GM21529 (cell line): ENCODE measurements around the gene DGKK.

Experiments
- ATAC-seq: cut with Tn5 transposase; IDR thresholded peaks from one replicate; pipeline ENCODE4 v1.9.1; 2021; ENCODE audit not compliant: unreplicated experiment

Gene DGKK, protein sequence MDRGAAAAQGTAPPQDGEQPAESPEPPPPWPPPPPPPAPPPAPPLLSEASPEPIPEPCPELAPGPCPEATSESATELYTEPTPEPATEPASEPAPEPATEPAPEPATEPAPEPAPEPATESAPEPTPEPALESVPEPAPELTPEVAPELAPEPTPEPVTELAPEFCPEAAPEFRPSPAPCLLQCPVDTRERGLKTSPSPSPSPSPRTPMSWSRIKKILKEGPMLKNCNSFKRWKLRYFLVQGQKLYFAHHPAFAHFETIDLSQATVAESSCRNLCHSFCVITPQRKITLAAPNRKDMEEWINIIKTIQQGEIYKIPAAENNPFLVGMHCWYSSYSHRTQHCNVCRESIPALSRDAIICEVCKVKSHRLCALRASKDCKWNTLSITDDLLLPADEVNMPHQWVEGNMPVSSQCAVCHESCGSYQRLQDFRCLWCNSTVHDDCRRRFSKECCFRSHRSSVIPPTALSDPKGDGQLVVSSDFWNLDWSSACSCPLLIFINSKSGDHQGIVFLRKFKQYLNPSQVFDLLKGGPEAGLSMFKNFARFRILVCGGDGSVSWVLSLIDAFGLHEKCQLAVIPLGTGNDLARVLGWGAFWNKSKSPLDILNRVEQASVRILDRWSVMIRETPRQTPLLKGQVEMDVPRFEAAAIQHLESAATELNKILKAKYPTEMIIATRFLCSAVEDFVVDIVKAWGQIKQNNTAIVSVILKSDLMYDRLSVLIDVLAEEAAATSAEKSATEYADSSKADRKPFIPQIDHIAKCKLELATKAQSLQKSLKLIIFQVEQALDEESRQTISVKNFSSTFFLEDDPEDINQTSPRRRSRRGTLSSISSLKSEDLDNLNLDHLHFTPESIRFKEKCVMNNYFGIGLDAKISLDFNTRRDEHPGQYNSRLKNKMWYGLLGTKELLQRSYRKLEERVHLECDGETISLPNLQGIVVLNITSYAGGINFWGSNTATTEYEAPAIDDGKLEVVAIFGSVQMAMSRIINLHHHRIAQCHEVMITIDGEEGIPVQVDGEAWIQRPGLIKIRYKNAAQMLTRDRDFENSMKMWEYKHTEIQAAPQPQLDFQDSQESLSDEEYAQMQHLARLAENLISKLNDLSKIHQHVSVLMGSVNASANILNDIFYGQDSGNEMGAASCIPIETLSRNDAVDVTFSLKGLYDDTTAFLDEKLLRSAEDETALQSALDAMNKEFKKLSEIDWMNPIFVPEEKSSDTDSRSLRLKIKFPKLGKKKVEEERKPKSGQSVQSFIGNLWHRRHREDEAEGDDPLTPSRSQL

DNA sequence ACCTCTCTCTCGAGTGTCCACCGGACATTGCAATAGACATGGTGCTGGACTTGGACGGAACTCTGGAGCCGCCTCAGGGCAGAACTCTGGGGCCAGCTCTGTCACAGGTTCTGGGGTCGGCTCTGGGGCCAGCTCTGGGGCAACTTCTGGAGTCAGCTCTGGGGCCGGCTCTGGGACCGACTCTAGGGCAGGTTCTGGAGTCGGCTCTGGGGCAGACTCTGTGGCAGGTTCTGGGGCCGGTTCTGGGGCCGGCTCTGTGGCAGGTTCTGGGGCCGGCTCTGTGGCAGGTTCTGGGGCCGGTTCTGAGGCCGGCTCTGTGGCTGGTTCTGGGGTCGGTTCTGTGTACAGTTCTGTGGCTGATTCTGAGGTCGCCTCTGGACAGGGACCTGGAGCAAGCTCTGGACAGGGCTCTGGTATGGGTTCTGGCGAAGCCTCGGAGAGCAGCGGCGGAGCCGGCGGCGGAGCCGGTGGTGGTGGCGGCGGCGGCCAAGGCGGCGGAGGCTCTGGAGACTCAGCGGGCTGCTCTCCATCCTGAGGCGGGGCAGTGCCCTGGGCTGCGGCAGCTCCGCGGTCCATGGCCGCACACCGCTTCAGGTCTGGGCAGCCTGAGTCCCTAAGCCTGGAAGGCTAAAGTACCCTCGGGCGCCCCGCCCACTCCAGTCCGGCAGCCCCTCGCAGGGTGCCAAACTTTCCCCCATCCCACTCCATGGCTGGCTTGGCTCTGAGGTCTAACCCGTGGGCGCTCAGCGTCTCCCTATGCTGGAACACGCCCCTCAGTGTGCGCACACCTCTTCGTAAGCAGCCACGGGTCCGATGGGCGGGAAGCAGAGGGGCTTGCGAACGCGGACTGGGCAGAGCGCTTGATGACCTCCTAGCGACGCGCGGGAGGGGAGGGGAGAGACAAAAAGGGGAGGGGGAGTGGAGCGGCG lies at the start of gene DGKK:
DGKK (minus strand) TSS at position 723 of the 929 bp plus-strand sequence; CDS start at position 576, 147 bp downstream.
- no peak for ATAC-seq

DNA sequence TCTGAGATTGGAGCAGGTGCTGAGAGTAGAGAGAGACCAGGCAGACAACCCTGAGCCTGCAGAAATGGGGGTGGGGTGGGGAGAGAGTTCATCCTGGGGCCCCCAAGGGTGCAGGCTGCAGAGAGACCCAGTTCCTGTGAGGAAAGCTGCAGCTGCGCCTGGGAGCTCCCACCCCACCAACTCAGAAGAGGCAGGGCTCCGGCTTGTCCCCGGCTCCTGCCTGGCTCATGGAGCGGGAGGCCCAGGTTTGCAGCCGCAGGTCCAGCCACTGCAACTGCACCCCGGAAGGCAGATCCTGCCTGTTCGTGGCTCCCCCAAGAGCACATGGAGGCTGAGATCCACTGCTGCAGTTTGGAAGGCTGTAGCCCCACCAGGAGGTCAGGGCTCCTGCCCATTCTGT lies 44.2 kb upstream of the DGKK start:
- no peak for ATAC-seq

DNA sequence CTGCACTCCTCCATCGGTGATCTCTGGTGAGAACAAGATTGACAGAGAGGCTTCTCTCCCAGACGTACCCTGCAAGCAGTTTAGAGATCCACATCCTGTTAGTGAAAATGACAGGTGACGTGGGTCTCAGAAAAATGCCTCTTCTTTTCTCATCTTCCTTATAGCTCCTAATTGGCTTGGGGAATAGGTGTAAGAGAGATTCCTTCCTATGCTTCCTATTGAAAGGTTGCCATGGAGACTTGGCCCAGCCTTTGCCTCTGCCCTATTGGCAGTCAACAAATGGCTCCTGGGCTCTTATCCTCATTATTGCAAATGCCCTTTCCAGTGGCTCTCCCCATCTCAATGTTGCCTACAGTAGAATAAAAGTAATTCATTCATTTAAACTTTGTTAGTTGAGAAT lies 26.5 kb upstream of the DGKK start:
- no peak for ATAC-seq

DNA sequence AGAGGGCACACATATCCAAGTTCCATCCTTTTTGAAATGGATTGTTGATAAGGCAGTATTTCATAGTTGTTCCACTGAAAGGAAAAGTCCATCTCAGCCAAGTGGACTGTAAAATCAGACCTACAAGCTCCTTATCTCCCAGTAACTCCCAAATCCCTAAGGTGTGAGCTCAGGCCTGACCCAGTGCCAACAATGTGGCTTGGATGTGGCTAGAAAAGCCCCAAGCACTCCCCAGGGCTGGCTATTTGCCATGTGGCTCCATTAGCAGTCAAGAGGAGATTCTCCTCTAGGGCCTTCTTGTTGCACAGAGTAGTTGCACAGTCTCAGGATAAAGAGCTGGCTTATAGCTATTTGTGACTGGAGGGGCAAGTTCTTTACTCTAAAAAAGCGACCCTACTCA lies 25.0 kb upstream of the DGKK start:
- ATAC-seq = no peak

DNA sequence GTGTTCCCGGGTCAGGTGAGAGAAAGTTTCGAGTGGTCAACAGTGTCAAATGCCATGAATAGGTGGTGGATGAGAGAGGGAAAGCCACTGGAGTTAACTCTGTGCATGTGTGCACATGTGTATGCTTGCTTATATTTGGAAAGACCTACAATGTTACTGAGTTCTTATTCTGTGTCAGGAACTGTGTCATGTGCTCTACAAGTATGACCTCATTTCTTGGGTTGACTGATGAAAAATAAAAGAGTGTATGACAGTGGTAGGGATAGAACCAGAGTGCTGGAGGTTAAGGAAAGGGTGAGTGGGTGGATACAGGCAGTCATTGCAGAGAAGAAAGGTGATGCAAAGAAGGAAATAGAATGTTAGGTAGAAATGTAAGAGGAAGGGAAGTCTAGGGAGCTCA lies 22.1 kb upstream of the DGKK start:
- no peak for ATAC-seq

DNA sequence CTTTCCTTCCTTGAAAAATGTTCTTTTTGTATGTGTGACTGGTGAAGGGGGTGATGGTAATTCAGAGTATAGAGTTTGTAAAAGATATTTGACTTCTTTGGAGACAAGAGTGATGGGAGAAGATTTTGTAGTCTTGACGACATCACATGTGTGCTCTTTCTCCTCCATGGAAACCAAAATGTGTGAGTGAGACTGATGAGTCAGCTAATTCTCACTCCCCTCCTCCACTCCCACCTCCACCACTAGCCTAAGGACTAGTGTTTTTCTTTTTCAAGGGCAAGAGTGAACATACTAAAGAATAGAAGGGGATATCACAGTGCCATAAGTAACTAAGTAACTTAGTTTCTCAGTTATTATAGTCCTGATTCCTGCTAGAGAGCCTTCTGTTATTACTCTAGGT lies 14.0 kb upstream of the DGKK start:
- ATAC-seq = no peak

DNA sequence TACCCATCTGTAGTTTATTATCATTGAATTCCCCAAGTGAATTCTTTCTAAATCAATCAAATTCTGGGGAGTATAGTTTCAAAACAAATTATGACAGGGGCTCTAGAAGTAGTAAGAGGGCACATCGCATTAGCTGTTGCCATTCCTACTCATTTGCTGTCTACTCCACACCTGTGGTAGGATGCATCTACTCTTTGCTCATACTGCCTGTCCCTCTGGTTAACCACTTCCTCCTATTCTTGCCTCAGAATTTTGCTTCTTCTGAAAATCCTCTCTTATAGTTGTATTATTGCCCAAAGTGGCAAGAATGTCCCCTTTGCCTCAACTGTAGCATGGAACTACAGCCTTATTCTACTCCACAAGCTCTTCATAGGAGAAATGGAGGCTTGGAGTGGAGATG lies 12.7 kb upstream of the DGKK start:
- ATAC-seq = no peak

DNA sequence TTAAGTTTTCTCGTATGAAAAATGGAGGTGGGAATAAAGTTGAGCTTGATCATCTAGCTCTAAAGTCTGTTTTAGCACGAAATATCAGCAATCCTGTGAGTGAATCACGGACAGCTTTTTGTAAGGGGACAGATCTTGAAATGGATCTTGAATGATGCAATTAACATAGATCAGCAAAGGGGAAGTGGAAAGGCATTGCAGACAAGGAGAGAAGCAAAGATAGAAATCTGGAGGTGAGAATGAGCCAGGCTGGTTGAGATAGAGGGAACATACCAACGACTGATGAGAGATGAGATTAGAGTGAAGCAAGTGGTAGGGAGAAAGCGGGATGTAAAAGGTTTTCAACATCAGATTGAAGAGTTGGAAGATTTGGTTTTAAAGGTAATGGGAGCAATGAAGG lies 4.6 kb upstream of the DGKK start:
- no peak for ATAC-seq

DNA sequence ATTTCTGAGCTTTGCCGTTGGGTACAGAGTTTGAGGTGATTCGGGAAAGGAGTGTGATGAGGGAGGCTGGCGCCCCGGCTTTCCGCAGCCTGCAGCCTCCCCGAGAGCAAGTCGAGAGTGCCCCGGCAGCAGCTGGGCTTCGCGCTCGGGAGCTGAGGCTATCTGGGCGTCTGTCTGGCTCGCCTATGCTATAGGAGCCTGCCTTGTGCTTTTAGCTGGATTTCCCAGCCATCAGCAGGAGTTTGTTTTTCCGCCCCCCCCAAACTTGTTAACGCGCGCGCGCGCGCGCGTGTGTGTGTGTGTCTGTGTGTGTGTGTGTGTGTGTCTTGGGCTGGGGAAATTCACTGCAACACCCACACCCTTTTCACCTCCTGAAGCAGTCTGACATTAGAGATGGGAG lies 765 bp upstream of the DGKK start:
- ATAC-seq = no peak

DNA sequence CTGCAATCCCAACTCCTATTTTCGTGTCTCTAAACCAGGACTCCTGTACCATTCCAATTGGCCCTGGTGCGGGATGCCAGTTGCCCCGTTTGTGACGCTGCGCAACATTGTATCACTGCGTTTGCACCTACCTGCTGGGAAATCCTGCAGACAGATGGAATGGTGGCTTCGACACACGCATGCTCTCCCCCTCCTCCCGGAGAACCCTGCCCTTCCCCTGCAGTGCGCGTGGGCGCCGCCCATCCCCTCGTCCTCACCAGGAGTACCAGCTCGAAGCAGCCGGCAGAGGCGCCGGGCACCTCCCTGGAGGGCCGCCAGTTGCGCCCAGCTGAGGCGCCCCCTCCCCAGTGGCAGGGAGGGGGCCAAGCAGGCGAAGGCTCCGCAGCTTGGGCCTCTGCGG lies 1.4 kb downstream of the DGKK start:
- ATAC-seq = no peak

DNA sequence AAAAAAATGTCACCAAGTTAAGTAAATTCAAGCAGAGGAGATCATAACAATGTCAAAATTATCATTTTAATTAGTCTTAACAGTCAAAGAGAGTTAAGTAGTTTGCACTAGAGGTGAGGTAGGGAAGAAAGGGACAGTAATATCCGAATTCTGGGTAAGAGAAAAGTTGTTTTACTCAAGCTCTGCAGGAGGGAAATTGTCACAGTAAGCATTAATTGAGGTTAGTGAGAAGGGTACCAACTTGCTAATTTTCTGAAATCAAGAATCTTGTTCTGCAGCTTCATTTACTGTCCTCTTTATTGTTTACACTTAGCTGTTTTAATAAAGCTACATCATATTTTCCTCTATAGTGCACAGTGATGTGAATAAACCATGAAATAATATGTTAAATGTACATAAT lies 11.0 kb downstream of the DGKK start:
- ATAC-seq = no peak

DNA sequence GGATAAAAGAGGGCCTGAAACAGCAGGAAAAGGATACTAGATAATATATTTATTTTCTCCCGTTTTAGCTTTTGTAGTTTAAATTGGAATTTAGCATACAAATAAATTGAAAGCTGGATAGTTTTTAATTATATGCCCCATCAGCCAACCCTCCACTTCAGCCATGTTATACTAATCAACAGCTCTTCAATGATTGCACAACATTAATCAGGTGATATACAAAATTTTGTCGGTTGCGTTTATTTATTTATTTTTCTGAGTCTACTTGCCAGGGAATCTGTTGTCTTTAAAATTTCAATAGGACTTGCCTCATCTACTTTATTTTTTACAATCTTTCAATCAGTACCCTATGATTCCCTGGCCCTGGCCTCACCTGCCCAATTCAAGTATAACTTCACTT lies 12.1 kb downstream of the DGKK start:
- no peak for ATAC-seq

DNA sequence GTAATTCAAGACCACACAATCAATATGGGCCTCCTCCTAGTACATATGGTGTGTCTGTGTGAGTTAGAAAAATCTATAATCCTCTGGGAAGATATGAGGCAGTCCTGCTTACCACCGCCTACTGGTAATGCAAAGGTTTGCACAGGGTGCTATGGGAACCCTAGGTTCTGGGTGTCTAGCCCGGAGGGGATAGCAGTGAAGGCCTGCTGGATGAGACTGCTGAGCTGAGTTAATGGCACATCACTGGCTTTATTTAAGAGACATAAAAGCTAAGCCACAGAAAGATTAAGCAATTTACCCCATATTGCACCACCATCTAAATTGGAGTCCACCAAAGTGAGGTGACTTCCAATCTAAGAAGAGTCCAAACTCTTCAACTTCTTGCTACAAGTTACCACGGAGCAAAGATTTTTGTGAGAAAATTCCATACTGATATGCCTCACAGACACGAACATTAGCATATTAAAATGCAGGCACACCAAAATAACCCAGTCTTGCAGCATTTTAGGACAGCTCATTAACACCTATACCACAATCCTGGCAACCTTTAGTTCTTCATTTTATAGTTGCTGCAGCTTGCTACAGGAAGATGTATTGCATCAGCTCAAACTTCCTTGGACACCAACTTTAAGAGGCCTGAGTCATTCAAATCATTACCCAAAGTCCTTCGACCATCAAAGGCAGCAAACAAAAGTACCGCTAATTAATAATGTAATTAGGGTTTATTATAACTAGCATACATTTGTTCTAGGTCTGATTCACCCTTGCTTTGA lies 13.7 kb downstream of the DGKK start:
- no peak for ATAC-seq

DNA sequence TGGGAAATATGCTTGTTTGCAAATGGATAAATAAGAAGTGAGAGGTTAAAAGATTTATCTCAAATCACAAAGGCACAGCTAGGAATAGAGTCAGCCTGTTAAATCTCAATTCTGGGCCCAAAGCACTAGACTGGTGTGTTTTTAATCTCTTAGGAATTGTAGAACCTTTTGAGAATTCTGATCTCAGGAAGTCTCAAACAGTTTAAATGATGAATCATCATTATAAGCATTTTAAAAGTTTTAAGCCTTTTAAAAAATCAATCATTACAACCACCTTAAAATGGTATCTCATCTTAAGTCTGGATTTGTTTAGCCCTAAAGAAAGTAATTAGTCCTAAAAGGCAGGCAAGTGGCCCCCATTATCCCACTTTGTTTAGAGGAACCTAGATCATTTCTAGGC lies 17.8 kb downstream of the DGKK start:
- ATAC-seq = no peak

DNA sequence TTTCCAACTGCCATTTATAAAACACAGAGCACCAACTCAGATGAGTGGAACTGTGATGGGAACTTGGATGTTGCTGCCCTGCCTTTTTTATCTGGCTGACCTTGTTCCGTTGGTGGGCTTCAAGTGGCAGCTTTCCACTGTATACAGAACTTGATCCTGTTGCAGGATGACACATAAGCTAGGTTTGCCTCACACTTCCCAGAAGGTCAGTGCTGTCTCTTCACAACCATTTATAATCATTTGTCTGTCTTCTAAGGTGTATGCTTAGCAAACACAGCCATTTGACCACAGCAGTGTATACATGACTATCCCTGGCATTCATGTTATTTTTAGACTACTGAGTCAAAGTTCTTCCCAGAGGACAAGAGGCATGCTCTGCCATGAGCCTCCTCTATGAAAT lies 20.3 kb downstream of the DGKK start:
- ATAC-seq = no peak

DNA sequence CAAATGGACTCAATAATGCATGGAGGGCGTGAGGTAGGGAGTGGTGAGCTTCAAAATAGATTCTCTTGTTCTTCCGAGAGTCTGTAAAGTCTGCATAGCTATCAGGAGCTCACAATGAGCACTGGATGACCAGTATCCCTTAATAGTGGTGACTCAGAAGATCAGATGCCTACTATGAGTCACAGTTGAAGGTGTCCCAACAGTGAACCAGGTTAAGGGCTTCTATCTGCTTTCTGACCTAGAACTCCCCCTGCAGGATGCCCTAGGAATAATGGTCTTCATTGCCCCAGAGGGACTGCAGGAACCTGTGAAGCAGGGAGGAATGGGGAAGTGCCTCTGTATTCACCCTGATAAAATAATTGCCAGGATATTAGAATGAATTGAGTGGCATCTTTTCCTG lies 22.1 kb downstream of the DGKK start:
- ATAC-seq = no peak

DNA sequence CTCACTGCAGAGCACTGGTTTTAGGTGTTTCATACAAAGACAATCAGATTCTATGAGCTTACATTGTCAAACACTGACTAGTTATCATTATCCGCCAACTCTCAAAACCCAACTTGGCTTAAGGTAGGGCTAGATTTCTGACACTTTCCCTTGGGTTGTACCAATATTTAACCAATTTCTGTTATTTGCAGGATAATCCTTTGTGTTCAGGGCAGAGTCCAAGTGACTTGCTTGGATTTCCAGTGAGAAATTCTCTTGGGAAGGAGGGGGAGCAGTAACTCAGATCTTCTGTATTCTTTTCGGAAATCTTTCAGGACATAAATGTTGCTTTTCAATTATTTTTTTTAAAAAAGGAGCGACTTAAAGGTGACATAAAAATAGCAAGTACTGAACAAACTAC lies 23.1 kb downstream of the DGKK start:
- no peak for ATAC-seq

DNA sequence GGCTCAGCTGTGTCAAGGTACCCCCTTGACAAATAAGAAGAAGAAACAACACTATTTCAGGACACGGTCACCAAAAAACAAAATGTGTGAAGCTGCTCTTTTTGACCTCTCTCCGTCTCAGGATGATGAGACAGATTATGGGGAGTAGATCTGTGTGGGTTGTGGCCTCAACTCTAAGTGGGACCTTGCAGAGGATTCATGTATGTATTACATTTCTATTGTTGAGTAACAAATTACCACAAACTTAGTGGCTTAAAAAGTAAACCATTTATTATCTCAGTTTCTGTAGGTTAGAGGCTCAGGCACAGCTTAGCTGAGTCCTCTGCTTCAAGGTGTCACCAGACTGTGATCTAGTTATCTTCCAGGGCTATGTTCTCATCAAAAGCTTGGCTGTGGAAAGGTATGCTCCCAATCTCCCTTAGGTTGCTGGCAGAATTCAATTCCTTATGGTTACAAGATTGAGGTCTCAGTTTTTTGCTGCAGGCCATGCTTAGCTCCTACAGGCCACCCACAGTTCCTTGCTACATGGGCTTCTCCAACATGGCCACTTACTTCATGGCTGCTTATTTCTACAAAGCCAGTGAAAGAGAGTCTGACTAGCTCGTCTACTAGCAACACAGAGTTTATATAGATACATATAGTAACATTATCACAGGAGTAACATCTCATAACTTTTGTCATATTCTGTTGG lies 28.1 kb downstream of the DGKK start:
- ATAC-seq = no peak

DNA sequence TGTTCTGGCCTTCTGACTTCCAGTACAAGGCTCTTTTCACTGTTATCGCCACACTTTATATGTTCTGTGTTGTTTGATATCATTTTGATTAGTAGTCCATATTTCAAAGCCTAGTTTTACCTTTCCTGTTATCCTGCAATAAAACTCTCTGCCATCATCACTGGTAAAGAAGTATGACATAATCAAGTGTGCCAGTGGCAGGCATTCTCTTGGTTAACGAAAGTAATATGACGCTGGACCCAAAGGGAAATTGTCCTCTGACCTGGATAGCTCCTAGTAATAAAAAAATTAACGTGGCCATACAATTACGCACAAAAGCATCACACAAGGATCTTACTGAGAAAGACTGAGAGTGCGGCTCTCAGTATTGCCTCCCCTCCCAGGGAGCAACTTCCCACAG lies 33.8 kb downstream of the DGKK start:
- ATAC-seq = no peak
